BLaER1 (cell line): ENCODE measurements around the gene STX18.
"Not testable (repeated sequence)": the region's sequence is repeated elsewhere in the genome, so short reads cannot be mapped to it uniquely, and the experiment has no call there.

Experiments
- H3K27ac ChIP-seq: shearing (Covaris generic); formaldehyde crosslinking; 2 replicates; pipeline ENCODE4 v1.8.1; 2022
- H3K27me3 ChIP-seq: shearing (Covaris generic); formaldehyde crosslinking; 2 replicates; pipeline ENCODE4 v1.8.1; 2022
- H3K36me3 ChIP-seq: shearing (Covaris generic); formaldehyde crosslinking; 2 replicates; pipeline ENCODE4 v1.8.1; 2022
- H3K4me1 ChIP-seq: shearing (Covaris generic); formaldehyde crosslinking; 2 replicates; pipeline ENCODE4 v1.8.1; 2022
- H3K4me2 ChIP-seq: shearing (Covaris generic); formaldehyde crosslinking; 2 replicates; pipeline ENCODE4 v1.8.1; 2022
- H3K4me3 ChIP-seq: shearing (Covaris generic); formaldehyde crosslinking; 2 replicates; pipeline ENCODE4 v1.8.1; 2022
- H3K9ac ChIP-seq: shearing (Covaris generic); formaldehyde crosslinking; 2 replicates; pipeline ENCODE4 v1.8.1; 2022
- H3K9me3 ChIP-seq: shearing (Covaris generic); formaldehyde crosslinking; 2 replicates; pipeline ENCODE4 v1.8.1; 2022
- H4K20me1 ChIP-seq: shearing (Covaris generic); formaldehyde crosslinking; 2 replicates; pipeline ENCODE4 v1.8.1; 2022
- Cebpa-rat ChIP-seq: shearing (Covaris generic); IDR thresholded peaks from 2 replicates; pipeline ENCODE4 v1.8.1; 2022

Gene STX18

DNA sequence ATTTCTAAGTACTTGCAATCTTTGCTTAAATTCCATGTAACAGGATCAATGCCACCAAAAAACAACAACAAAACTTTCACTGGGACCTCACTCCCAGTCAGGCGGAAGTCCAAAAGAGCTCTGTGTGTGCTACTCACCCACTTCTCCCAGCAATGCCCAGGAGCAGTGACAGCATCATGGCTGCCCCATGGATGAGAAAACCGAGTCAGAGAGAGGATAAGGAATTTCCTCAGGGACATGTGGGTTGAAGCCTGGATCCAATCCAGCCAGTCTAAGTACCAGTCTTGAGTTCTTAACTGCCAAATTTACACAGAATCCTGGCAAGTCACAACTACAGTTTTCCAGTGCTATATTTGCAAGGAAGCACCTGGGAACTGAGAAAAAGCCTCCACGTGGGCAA, 64.5 kb downstream of the STX18 start:
- Histone ChIP-seq H3K4me3 (no peak overlapping the region), H3K9me3 (no peaks in the 10 kb centered on the region), H3K27ac (no peak overlapping the region), H3K4me1 (peaks cover 5% of the 10 kb centered on the region; the same call in 1 of the 2 replicates), H4K20me1 (peaks cover 78% of the 10 kb centered on the region), H3K36me3 (peaks cover 6% of the 10 kb centered on the region; the same call in 1 of the 2 replicates), H3K9ac (no peak overlapping the region), H3K4me2 (no peak overlapping the region), H3K27me3 (no peaks in the 10 kb centered on the region)
- no peak for TF ChIP-seq Cebpa-rat

DNA sequence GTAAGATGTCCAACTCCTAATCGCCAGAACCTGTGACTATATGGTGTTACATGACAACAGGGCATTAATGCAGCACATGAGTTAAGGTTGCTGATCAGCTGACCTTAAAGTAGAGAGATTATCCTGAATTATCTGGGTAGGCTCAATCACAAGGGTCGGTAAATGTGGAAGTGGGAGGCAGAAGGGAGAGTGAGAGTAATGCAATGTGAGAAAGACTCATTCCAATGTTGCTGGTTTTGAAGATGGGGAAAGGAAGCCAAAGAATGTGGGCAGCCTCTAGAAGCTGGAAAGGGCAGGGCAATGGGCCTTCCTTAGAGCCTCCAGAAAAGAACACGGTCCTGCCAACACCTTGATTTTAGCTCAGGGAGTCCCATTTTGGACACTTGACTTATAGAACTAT, 67.4 kb downstream of the STX18 start:
- Histone ChIP-seq H3K4me3 (no peak overlapping the region), H4K20me1 (peaks cover 56% of the 10 kb centered on the region), H3K9ac (no peak overlapping the region), H3K9me3 (no peaks in the 10 kb centered on the region), H3K27ac (no peak overlapping the region), H3K36me3 (peaks cover 25% of the 10 kb centered on the region), H3K4me1 (peaks cover 5% of the 10 kb centered on the region; the same call in 1 of the 2 replicates), H3K4me2 (no peak overlapping the region), H3K27me3 (no peaks in the 10 kb centered on the region)
- TF ChIP-seq Cebpa-rat = no peak

DNA sequence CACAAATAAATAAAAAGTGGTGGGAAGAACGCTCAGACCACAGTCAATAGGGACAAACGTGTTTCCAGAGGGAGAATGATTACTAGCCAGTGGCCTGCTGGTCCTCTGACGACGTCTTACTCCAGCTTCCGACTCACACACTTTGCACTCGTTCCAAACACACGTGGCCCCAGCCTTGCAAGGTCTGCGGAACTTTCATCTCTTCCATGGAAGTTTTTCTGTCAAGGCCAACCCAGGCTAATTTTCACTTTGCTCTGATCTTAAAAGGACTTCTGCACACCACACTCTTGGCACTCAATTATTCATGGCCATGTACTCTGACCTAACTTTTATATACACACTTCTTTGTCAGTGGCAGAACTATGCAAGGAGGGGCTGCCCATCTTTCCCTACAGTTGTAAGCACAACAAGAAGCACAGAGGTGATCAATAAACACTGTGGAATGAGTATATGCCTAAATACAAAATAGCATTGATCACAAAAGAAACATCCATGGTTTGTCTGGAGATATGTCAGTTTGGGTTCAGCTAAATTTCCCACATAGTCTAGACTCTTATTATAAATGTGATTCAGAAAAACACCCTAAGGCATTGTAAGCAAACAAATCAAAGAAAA, 69.4 kb downstream of the STX18 start:
- H3K27me3 ChIP-seq = no peaks in the 10 kb centered on the region
- peaks cover 36% of the 10 kb centered on the region for H4K20me1 ChIP-seq
- H3K4me2 ChIP-seq = no peak overlapping the region
- no peak for TF ChIP-seq Cebpa-rat
- H3K36me3 ChIP-seq = peaks cover 40% of the 10 kb centered on the region
- H3K9me3 ChIP-seq = no peaks in the 10 kb centered on the region
- H3K27ac ChIP-seq = no peak overlapping the region
- H3K9ac ChIP-seq = no peak overlapping the region
- peaks cover under 1% of the 10 kb centered on the region; the same call in 1 of the 2 replicates for H3K4me1 ChIP-seq
- no peak overlapping the region for H3K4me3 ChIP-seq

DNA sequence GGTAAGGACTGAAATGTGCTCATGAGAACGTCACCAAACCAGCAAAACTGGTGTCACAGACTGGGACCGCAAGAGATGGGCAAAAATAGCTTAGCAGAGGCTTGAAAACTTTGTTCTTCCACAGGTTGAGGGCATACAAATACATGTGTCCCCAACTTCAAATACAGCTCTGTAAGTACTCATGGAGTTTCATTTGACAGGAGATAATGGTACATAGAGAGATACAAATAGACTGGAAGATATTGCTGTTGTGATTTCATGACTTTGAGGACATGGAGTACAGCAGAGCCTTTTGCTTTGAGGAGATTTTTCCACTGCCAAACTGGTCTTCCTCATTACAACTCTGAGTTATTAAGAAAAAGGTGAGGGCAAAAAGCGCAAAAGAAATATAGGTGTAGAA, 70.7 kb downstream of the STX18 start:
- Histone ChIP-seq H3K36me3 (peaks cover 51% of the 10 kb centered on the region), H3K27me3 (no peaks in the 10 kb centered on the region), H3K9ac (no peak overlapping the region), H3K9me3 (peaks cover 13% of the 10 kb centered on the region), H3K4me2 (no peak overlapping the region), H4K20me1 (peaks cover 27% of the 10 kb centered on the region), H3K27ac (no peak overlapping the region), H3K4me3 (no peak overlapping the region), H3K4me1 (no peaks in the 10 kb centered on the region)
- no peak for TF ChIP-seq Cebpa-rat

DNA sequence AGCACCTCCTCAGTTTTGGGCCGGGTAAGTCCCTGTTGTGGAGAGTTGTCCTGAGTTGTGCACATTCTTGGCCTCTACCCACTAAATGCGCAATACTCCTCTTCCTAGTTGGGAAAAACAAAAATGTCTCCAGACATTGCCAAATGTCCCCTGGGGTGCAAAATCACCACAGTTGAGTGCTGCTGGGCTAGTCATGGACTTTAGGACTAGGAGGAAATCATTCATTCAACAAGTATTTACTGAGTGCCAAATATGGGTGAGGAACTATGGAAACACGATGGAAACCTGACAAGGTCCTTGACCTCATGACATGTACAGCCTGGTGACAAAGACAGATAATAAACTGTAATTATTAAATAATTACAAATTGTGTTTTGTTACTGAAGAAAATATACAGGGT, 71.6 kb downstream of the STX18 start:
- Histone ChIP-seq H4K20me1 (peaks cover 27% of the 10 kb centered on the region), H3K4me1 (no peaks in the 10 kb centered on the region), H3K4me2 (no peak overlapping the region), H3K36me3 (peaks cover 61% of the 10 kb centered on the region), H3K4me3 (no peak overlapping the region), H3K27me3 (no peaks in the 10 kb centered on the region), H3K9ac (no peak overlapping the region), H3K9me3 (peaks cover 22% of the 10 kb centered on the region), H3K27ac (no peak overlapping the region)
- no peak for TF ChIP-seq Cebpa-rat

DNA sequence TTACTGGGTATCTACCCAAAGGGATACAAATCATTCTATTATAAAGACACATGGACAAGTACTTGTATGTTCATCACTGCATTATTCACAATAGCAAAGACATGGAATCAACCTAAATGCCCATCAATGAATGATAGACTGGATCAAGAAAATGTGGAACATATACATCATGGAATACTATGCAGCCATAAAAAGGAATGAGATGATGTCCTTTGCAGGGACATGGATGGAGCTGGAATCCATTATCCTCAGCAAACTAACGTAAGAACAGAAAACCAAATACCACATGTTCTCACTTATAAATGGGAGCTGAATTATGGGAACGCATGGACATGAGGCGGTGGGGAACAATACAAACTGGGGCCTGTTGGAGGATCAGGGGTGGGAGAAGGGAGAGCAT, 76.6 kb downstream of the STX18 start:
- Histone ChIP-seq H3K36me3 (peaks cover 66% of the 10 kb centered on the region), H3K9me3 (peaks cover 22% of the 10 kb centered on the region)
- H3K4me1 ChIP-seq, H3K9ac ChIP-seq, H3K27me3 ChIP-seq, H4K20me1 ChIP-seq, H3K4me3 ChIP-seq, H3K27ac ChIP-seq, H3K4me2 ChIP-seq: not testable (repeated sequence)

DNA sequence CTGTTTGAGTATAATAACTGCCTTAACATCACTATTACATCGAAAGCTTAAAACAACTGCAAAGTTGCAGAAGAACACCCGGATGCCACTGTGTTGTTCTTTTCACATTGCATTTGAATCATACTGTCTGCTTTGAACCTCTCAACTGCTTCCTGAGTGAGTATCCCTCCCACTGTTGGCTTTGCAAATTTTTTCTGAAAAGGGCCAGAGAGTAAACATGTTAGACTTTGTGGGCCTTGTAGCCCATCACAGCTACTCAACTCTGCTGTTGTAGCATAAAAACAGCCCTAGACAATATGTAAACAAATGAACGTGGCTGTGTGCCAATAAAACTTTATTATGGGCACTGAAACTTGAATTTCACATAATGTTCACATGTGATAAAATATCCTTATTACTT, 78.9 kb downstream of the STX18 start:
- no peak overlapping the region for H3K9ac ChIP-seq
- no peak overlapping the region for H3K4me2 ChIP-seq
- H3K36me3 ChIP-seq = peaks cover 62% of the 10 kb centered on the region
- no peak overlapping the region for H3K27ac ChIP-seq
- no peak overlapping the region for H3K4me3 ChIP-seq
- no peaks in the 10 kb centered on the region for H3K4me1 ChIP-seq
- H3K27me3 ChIP-seq = no peaks in the 10 kb centered on the region
- peaks cover 22% of the 10 kb centered on the region for H3K9me3 ChIP-seq
- TF ChIP-seq Cebpa-rat = no peak
- H4K20me1 ChIP-seq = no peaks in the 10 kb centered on the region

DNA sequence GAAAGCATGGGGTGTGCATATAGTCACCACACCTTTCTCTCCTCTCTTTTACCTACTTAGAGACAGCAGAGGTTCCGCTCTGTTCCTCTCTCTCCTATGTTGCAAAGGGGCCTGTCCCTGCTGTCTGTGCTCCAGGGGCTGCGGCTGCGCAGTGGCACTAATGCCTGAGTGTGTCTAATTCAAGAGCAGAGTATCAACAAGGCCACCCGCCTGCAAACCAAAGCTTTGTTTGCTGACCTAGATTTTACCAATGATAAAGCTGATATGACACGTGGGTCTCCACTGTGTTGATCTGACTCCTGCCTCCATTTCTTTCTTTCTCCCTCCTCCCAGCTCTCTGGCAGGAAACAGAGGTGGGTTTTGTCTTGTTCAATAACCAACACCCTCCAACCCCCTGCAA, 80.0 kb downstream of the STX18 start:
- no peak for TF ChIP-seq Cebpa-rat
- Histone ChIP-seq H3K9me3 (peaks cover 16% of the 10 kb centered on the region), H3K9ac (no peak overlapping the region), H3K27ac (no peak overlapping the region), H3K4me1 (no peaks in the 10 kb centered on the region), H4K20me1 (no peaks in the 10 kb centered on the region), H3K27me3 (no peaks in the 10 kb centered on the region), H3K4me2 (no peak overlapping the region), H3K4me3 (no peak overlapping the region), H3K36me3 (peaks cover 64% of the 10 kb centered on the region)

DNA sequence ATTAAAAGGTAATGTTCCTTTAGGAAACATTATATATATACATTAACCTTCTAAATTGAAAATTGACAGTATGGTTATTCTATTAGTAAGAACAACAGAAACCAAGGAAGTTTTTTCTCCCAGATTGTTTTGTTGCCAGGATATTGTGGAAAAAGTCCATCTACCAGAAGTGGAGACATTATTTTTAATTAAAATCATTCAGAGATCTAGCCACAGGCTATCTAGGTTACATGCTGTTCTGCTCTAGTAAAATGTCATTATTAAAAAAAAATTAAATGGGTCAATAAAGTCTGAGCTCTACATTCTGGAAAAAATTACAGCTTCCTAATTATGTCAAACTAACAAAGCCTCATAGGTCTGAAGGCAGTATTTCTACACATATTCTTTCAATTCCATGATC, 80.7 kb downstream of the STX18 start:
- no peak for TF ChIP-seq Cebpa-rat
- H3K4me1 ChIP-seq = no peaks in the 10 kb centered on the region
- H3K9ac ChIP-seq = no peak overlapping the region
- H3K4me2 ChIP-seq = no peak overlapping the region
- H4K20me1 ChIP-seq = no peaks in the 10 kb centered on the region
- no peaks in the 10 kb centered on the region for H3K27me3 ChIP-seq
- peaks cover 64% of the 10 kb centered on the region for H3K36me3 ChIP-seq
- H3K9me3 ChIP-seq = peaks cover 10% of the 10 kb centered on the region; the same call in 1 of the 2 replicates
- H3K4me3 ChIP-seq = no peak overlapping the region
- H3K27ac ChIP-seq = no peak overlapping the region

DNA sequence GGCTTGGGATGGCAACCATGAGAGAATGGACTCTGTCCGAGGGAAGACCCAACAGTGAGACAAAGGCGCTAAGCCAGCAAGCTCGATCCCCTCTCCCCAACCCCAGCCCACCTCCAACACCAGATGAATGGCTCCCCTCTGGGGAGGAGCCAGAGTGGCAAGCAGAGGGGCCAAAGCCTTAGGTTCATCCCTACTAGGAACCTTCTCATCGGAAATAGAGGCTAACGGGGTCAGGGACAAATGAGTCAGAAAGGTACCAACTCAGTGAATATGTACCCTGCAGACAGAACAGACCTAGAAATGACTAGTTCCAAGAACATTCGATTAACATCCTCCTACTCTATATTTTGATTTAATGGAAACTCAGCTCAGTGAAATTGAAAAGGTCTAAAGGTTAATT, 81.1 kb downstream of the STX18 start:
- Histone ChIP-seq H3K9me3 (peaks cover 5% of the 10 kb centered on the region; the same call in 1 of the 2 replicates), H3K4me3 (no peak overlapping the region), H3K4me2 (no peak overlapping the region), H3K9ac (no peak overlapping the region), H4K20me1 (no peaks in the 10 kb centered on the region), H3K4me1 (no peaks in the 10 kb centered on the region), H3K27me3 (no peaks in the 10 kb centered on the region), H3K36me3 (peaks cover 64% of the 10 kb centered on the region), H3K27ac (no peak overlapping the region)
- TF ChIP-seq Cebpa-rat = no peak

DNA sequence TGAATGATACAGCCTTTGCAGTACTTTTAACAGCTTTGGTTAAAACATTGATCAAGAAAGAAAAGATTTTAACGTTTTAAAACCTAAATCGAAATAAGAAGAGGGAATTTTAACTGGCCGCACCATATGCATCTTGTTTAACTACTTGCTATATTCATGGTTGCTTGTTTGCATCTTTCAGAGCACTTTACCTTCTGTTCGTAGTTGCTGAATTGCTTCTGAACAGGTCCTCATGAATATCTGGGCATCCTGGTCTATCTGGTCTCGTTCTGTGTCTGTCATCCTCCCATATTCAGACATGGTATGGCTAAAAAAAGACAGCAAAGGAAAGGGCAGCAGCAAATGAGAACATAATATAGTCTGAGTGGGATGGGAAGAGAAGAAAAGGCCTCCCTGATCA, 82.7 kb downstream of the STX18 start:
- TF ChIP-seq Cebpa-rat = no peak

More for the DNA sequence above, 82.7 kb downstream of the STX18 start:
- no peak overlapping the region for H3K4me2 ChIP-seq
- H3K27ac ChIP-seq = no peak overlapping the region
- no peaks in the 10 kb centered on the region for H3K4me1 ChIP-seq
- no peak overlapping the region for H3K9ac ChIP-seq
- H3K27me3 ChIP-seq = no peaks in the 10 kb centered on the region
- peaks cover 70% of the 10 kb centered on the region for H3K36me3 ChIP-seq
- no peaks in the 10 kb centered on the region for H3K9me3 ChIP-seq
- H4K20me1 ChIP-seq = no peaks in the 10 kb centered on the region
- H3K4me3 ChIP-seq = no peak overlapping the region
